HG03575 (cell line): ENCODE measurements around the gene TAS2R13.

Experiments
- ATAC-seq: cut with Tn5 transposase; IDR thresholded peaks from one replicate; pipeline ENCODE4 v1.9.1; 2021; ENCODE audit not compliant: unreplicated experiment, insufficient number of reproducible peaks, low FRiP score; ENCODE audit errors: extremely low read depth

The TAS2R13 gene, protein sequence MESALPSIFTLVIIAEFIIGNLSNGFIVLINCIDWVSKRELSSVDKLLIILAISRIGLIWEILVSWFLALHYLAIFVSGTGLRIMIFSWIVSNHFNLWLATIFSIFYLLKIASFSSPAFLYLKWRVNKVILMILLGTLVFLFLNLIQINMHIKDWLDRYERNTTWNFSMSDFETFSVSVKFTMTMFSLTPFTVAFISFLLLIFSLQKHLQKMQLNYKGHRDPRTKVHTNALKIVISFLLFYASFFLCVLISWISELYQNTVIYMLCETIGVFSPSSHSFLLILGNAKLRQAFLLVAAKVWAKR

DNA sequence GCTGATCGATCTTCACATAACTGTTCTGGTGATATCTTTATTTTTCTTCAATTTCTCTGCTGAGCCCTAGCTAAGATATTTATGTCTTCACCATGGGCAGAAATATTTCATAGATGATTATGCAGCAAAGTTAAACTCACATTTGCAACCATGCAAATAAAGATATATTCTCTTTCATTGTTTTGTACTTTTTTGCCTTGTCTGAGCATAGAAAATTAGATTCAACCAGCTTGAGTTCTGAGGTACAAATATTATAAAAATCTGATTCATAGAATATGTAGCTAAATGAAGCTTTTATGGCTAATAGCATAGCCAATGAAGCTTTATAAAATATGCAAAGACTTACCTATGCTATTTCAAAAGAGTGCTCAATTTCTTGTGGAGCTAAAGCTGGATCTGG is at the start of gene TAS2R13:
Gene TAS2R13 (minus strand): TSS at position 101 of the 400 bp plus-strand sequence. CDS start 264 bp downstream, outside the sequence.
- ATAC-seq = no peak

GRCh38 chr12:10957741-10958140 is 48.4 kb upstream of the TAS2R13 start:
- ATAC-seq = no peak

DNA sequence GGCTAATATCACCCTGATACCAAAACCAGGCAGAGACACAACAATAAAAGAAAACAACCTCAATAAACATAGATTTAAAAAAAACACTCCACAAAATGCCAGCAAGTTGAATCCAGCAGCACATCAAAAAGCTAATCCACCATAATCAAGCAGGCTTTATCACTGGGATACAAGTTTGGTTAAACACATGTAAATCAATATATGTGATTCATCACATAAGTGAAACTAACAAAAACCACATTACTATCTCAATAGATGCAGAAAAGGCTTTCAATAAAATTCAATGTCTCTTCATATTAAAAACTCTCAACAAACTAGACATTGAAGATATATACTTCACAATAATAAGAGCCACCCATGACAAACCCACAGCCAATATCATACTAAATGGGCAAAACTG is 46.7 kb upstream of the TAS2R13 start:
- ATAC-seq = no peak

DNA sequence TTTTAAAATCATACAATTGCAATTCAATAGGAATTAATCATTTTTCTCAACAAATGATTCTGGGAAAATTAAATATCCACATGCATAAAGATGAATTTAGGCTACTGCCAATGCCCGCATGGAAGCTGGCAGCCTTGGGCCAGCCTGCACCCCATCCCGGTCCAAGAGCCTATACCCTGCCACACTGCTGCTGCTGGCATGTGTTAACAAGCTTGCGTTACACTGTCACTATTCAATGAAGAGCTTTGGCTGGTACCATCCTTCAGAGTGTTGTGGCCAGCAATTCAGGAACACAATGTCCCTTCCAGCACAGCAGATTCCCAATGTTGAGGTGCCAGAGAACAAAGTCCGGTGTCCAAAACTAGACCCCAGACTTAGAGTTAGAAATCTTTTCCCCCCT is 43.3 kb upstream of the TAS2R13 start:
- no peak for ATAC-seq

DNA sequence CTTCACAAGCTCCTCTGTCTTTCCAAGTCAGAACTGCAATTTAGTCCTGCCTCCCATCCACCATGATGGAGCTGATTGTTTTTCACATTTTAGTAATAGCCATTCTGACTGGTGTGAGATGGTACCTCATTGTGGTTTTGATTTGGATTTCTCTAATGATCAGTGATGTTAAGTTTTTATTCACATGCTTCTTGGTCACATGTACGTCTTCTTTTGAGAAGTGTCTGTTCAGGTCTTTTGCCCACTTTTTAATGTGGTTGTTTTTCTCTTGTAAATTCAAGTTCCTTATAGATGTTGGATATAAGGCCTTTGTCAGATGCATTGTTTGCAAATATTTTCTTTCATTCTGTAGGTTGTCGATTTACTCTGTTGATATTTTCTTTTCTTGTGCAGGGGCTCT is 33.8 kb upstream of the TAS2R13 start:
- ATAC-seq = no peak

DNA sequence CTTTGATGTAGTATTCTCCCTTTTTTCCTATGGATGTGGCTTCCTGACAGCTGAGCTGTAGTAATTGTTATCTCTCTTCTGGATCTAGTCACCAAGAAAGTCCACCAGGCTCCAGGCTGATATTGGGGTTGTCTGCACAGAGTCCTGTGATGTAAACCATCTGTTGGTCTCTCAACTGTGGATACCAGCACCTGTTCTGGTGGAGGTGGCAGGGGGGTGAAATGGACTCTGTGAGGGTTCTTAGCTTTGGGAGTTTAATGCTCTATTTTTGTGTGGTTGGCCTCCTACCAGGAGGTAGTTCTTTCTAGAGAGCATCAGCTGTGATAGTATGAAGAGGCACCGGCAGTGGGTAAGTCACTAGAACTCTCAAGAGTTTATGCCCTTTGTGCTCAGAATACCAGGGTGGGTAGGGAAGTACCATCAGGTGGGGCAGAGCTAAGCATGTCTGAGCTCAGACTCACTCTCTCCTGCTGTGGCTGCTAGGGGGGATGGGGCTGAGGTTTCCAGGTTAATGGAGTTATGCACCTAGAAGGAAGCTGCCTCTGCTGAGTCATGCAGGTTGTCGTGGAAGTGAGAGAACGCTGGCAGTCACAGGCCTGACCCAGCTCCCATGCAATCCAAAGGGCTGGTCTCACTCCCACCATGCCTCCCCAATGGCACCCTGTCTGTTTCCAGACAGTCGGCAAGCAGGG is 32.7 kb upstream of the TAS2R13 start:
- ATAC-seq = no peak

GRCh38 chr12:10941369-10941768 is 32.0 kb upstream of the TAS2R13 start:
- no peak for ATAC-seq

- no peak for ATAC-seq
Measured at GRCh38 chr12:10940389-10940788, 31.0 kb upstream of the TAS2R13 start.

GRCh38 chr12:10939163-10939562 is 29.8 kb upstream of the TAS2R13 start, which contains the start of gene TAS2R14:
Gene TAS2R14, minus strand, starts transcription at chr12:10939263. Its CDS starts 56 bp downstream, at chr12:10939207.
- ATAC-seq = no peak

GRCh38 chr12:10936506-10936905 is 27.1 kb upstream of the TAS2R13 start:
- ATAC-seq = no peak

GRCh38 chr12:10928746-10929286 is 19.5 kb upstream of the TAS2R13 start, which contains the start of gene PRH2:
Gene PRH2, plus strand, starts transcription at chr12:10929236. Its CDS starts 38 bp downstream, at chr12:10929274.
- ATAC-seq = no peak

DNA sequence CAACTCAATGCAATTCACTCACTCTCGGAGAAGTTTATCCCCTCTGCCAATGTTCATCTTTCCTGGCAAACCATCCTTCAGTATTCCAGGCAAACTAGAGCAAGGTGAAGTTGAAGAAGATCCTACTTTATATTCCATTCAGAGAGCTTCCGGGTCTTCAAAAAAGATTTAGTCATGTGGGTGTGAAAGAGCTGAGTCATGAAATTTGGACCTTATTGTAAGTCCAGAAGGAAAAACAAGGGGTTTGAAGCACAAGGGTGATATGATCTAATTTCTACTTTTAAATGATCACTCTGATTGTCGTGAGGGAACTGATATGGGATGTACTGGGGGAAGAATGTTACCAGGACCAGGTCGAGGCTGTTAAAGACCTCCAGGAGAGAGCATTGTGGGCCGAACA is 16.9 kb upstream of the TAS2R13 start:
- no peak for ATAC-seq

DNA sequence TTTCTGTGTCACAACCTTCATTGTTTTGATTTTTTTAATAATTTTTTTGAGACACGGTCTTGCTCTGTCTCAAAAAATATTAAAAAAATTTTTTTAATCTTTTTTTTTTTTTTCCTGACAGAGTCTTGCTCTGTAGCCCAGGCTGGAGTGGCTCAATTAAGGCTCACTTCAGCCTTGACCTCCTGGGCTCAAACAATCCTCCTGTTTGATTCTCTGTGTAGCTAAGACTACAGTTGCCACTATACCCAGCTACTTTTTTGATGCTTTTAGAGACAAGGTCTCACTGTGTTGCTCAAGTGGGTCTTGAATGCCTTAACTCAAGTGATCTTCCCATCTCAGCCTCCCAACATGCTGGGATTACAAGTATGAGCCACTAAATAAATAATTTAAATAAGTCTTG is 10.4 kb upstream of the TAS2R13 start:
- no peak for ATAC-seq

DNA sequence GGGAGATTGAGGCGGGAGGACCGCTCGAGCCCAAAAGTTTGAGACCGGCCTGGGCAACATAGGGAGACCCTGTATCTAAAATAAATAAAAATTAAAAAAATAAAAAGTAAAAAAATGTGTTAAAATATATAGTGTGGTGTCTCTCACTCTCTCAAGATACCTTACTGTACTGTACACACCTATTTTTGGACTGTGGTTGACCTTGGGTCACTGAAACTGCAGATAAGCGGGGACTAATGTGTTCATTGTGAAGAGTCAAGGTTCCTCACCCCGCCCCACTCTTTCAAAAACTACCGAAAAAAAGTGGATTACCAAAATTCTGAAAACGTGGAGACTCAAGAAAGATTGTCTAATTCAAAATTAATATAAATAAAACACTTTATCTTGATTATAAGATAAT is 1.0 kb upstream of the TAS2R13 start:
- no peak for ATAC-seq

- no peak for ATAC-seq
Measured at GRCh38 chr12:10904686-10905085, 4.7 kb downstream of the TAS2R13 start.

DNA sequence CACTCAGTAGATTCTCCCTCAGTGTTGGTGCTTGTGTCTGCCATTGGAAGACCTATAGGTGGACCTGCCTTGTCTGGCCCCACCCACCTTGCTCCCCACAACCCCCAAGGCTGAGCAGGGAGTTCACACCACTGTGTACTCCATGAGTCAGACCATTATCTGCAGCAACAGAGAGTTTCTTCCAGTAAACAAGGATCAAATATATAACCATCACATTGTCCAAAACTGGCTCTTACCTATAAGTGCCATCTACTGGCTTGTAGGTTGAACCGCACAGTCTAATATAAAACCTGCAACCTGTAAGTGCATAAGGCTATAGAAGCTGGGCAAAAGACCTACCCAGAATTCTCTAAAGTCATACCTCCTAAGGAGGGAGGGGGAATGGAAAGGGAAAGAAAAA is 7.9 kb downstream of the TAS2R13 start:
- ATAC-seq = no peak

DNA sequence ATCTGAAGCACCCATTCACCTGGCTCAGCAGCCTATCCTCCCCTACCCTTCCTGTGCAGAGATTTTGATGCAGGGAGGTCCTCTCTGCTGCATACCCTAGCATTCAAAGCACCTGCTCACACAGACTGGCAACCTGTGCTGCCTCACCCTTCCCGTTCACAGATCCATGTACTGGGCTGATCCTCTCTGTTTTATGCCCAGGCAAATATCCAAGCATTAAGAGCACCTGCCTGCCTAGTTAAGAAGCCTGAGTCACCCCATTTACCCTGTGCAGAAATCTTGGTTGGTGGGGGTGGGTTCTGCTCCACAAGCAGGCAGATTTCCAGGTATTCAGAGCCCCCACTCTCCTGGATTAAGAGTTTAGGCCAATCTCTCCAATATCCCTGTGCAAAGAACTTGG is 8.4 kb downstream of the TAS2R13 start:
- ATAC-seq = no peak

GRCh38 chr12:10900530-10900929 is 8.8 kb downstream of the TAS2R13 start:
- ATAC-seq = no peak

GRCh38 chr12:10896854-10897253 is 12.5 kb downstream of the TAS2R13 start:
- no peak for ATAC-seq

DNA sequence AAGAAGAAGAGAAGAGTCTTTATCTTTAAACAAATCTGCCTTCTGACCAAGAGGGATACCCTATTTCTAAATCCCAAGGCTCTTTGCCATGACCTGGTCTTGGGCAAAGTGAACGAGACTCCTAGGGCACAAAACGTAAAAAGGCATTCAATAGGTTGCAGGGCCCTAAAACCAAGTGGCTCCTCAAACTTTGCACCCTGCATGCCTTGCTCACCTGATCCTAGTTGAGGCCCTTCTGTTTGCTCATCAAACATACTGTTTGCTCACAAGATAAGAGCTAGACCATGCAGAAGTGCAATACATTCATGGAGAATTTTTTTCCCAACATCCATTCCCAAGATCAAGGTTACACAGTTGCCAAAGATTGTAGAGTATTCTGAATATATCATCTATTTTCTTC is 17.4 kb downstream of the TAS2R13 start:
- ATAC-seq = no peak
